Stimulated activated CD8-positive, alpha-beta memory T cell treated with anti-CD3 and anti-CD28 coated beads, Interleukin-12 subunit alpha, Interleukin-12 subunit beta, amount 100 ng/mL, for 24 hours (primary cell): ENCODE data around the gene SIDT2.

ENCODE experiments used
- DNase-seq: peaks from one replicate; pipeline ENCODE4 v3.0.0-alpha.2; 2020; ENCODE audit errors: extremely low read depth

The SIDT2 gene

DNA sequence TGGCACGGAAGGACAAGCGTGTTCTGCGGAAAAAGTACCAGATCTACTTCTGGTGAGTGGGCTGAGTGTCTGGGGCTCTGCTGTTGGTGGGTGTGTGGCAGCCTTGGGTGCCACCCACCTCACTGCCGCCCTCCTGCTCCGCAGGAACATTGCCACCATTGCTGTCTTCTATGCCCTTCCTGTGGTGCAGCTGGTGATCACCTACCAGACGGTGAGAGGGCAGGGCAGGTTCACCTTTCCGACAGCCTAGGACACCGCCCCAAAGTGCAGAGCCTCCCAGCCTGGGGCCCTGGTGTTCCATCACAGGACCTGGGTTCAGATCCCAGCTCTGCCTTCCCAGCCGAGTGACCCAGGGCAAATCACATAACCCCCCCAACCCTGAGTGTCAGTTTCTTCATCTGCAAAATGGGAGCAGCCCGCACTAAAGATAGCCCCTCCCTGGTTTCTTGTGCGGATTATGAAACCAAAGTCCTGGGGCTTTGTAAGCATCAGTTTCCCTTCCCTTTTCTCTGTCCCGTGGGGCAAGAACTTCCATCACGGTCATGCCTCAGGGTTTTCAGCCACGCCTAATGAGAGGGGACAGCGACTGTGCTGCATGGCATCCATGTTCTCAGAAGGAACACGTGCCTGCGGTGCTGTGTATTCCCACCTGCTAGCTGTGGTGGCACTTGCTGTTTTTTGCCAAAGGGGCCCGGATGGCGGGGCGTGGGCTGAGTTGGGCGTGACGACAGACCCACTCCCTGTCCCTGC, 10.8 kb downstream of the SIDT2 start:
- no peak for DNase-seq

DNA sequence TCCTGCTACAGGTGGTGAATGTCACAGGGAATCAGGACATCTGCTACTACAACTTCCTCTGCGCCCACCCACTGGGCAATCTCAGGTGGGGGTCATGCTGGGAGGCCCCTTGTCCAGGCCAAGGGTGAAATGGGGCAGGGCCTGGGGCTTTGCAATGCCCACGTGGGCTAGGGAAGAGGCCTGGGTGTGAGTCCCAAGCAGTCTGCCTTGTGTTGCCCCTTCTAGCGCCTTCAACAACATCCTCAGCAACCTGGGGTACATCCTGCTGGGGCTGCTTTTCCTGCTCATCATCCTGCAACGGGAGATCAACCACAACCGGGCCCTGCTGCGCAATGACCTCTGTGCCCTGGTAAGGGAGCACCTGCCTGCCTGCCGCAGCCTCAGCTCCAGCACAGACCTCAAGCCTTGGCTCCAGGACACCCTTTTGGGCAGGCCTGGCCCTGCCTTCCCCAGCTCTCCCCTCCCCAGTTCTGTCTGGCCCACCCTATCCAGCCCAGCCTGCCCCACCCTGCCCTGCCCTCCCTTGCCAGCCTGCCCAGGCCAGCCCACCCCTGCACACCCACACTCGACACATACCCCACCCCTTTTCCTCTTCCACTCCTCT, 11.5 kb downstream of the SIDT2 start:
- DNase-seq = no peak

DNA sequence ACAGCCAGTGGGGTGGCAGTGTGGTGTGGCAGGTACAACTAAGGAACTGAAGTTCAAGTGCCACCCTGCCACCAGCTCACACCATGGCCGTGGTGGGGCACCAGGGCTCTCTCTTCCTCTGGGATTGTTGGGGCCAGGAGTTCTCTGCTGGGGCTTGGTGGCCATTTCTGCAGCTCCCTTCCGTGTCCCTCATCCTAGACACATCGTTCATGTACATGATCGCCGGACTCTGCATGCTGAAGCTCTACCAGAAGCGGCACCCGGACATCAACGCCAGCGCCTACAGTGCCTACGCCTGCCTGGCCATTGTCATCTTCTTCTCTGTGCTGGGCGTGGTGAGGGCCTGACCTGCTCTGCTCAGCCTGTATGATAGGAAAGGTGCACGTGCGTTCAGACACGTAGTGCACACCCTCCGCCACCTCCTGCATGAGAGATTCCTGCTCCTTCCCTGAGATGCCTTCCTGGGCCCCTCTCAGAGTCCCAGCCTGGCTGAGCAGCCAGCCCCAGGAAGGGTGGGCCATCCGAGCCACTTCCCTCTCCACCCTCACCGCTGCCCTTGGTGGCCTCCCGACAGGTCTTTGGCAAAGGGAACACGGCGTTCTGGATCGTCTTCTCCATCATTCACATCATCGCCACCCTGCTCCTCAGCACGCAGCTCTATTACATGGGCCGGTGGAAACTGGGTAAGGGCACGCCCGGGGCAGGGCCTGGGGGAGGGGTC, 13.3 kb downstream of the SIDT2 start:
- DNase-seq = no peak

DNA sequence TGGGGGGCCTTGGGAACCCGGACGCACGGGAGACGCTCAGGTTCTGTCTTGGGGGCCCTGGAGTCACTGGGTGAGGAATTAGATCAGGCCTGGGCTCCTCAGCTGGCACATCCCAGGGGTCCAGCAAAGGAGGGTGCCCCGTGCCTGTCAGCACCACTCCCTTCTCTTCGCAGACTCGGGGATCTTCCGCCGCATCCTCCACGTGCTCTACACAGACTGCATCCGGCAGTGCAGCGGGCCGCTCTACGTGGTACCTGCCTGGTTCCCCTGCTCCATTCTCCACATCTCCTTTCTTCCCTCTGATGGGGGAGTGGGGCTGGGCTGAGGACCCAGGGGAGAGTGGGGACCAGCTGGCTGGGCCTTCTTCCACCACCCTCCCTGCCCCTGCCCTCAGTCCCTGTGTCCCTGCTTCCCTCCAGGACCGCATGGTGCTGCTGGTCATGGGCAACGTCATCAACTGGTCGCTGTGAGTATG, 13.9 kb downstream of the SIDT2 start:
- no peak for DNase-seq

DNA sequence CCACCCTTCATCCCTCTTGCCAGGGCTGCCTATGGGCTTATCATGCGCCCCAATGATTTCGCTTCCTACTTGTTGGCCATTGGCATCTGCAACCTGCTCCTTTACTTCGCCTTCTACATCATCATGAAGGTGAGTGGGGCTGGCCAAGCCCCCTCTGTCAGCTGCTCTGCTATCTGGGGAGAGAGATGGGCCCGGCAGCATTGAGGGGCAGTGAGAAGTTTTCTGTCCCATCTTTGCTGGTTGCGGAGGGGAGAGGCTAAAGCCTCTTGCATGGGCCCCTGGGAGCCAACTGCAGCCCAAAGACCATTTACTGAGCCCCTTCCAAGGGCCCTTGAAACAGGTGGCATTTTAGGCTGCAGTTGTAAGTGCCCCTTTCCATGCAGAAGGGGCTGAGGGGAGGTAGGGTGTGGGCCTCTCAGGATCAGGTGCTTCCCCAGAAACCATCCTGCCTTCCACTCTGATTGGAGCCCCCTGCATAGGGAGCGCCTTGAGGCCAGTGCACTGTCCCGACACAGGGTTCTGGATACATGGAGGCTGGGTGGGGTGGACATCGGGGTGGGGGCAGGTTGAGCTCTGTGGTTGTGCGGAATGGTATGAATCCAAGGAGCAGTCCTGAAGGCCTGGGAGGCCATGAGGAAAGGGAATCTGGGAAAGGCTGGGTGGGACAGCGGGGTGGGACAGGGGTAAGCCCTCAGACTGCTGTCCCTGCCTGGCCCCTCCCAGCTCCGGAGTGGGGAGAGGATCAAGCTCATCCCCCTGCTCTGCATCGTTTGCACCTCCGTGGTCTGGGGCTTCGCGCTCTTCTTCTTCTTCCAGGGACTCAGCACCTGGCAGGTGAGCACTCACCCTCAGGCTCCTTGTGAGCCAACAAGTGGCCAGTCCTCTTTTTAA, 14.8 kb downstream of the SIDT2 start:
- DNase-seq = no peak

DNA sequence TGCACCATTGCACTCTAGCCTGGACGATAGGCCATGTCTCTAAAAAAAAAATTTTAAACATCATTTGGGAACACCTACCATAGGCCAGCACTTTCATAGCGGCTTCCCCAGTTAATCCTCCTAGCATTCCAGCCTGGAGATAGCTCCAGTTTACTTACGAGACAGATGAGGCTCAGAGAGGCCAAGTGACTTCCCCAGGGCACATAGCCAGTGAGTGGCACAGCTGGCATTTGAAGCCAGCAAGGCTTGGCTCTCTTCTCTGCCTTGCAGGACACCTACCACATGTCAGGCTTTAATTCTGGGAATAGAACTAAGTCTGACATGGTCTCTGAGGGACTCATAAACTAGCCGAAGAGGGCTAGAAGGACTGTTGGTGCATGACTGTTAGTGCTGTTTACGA, 15.7 kb downstream of the SIDT2 start:
- DNase-seq = no peak

DNA sequence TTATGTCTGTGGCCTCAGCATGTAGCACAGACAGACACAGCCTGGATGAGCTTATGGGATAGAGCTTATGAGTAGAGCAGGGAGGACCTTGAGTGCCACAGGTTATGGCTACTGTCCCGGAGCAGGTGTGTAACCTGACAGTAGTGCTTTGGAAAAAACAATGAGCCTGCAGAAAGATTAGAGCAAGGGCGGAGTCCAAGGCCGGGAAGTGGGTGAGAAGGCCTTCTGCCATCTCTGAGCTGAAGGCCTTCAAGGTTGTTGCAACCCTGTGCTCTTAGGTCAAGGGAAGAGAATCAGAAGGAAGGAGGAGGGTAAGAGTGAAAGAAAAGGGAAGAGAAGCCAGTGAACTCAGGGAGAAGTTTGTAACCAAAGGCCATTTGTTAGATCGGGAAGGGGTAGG, 16.7 kb downstream of the SIDT2 start:
- no peak for DNase-seq

DNA sequence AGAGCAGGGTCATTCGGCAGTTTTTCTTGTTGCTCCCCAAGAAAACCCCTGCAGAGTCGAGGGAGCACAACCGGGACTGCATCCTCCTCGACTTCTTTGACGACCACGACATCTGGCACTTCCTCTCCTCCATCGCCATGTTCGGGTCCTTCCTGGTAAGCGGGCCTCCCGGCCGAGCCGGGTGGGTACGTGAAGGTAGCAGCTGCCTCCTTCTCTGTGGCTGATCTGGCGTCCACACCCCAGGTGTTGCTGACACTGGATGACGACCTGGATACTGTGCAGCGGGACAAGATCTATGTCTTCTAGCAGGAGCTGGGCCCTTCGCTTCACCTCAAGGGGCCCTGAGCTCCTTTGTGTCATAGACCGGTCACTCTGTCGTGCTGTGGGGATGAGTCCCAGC, 17.2 kb downstream of the SIDT2 start:
- DNase-seq = no peak

DNA sequence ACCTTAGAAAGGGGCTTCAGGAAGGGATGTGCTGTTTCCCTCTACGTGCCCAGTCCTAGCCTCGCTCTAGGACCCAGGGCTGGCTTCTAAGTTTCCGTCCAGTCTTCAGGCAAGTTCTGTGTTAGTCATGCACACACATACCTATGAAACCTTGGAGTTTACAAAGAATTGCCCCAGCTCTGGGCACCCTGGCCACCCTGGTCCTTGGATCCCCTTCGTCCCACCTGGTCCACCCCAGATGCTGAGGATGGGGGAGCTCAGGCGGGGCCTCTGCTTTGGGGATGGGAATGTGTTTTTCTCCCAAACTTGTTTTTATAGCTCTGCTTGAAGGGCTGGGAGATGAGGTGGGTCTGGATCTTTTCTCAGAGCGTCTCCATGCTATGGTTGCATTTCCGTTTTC, 18.5 kb downstream of the SIDT2 start:
- no peak for DNase-seq

DNA sequence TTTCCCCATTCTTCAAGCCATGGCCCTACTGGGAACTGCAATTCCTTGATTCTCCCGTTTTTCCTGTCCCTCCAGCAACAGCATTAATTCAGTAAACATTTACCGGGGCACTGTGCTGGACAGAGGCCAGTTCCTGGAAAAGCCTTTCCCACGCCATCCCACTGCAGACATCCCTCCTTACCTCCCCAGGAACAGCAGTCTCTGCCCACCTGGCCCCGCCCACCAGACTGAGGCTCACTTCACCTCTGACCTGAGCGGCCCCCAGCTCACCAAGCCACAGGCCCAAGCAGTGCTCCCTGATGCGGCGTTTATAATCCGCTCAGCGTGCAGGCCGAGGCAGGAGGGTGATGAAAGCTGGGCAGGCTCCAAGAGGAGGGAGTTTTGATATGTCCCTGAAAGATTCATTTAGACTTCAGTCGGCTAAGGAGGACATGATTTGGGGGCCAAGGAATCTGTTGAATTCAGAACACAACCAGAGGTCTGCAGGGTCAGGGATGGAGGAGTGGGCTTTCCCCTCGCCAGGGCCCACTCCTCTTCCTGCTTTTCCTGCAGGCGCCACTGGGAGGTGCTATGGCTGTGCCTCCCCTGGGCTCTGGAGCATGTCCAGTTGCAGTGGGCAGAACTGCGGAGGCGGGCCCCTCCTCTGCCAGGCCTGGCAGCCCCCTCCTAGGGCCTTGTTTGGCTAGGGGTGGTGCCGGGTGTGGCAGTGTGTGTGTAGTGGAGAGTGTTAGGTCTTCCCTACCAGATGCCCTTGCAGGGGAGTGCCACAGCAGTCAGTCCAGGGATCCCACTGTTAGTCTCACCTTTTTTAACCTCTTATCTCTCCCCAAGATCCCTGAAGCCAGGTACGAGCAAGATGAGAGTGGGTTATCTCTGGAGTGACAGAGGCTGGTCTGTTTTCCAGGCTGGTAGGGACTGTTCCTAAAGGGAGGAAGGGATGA, 19.2 kb downstream of the SIDT2 start:
- no peak for DNase-seq

DNA sequence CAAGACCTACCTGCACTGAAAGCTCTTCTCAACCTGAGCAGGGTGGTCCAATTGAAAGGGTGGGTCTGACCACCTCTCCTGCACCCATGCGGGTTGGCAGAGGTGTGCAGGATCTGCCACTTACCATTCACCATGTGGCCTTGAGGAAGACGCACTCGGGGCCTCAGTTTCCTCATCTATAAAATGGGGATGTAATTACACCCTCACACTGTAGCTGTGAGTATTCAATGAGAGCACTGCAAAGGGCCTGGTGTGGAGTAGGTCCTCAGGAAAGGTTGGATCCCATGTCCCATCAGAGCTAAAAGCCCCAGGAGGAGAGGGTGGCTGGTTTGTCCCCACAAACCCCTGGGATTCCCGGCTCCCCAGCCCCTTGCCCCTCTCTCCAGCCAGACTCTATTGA, 20.1 kb downstream of the SIDT2 start:
- no peak for DNase-seq

DNA sequence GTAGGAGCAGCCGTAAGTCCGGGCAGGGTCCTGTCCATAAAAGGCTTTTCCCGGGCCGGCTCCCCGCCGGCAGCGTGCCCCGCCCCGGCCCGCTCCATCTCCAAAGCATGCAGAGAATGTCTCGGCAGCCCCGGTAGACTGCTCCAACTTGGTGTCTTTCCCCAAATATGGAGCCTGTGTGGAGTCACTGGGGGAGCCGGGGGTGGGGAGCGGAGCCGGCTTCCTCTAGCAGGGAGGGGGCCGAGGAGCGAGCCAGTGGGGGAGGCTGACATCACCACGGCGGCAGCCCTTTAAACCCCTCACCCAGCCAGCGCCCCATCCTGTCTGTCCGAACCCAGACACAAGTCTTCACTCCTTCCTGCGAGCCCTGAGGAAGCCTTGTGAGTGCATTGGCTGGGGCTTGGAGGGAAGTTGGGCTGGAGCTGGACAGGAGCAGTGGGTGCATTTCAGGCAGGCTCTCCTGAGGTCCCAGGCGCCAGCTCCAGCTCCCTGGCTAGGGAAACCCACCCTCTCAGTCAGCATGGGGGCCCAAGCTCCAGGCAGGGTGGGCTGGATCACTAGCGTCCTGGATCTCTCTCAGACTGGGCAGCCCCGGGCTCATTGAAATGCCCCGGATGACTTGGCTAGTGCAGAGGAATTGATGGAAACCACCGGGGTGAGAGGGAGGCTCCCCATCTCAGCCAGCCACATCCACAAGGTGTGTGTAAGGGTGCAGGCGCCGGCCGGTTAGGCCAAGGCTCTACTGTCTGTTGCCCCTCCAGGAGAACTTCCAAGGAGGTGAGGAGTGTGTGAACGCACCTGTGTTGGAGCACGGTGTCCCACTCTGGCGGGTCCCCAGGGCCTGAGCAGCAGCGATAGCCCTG, 20.7 kb downstream of the SIDT2 start, which contains the start of gene TAGLN:
TSS of gene TAGLN (plus strand) at position 318 of the 863 bp plus-strand sequence. CDS start 3,644 bp downstream, outside the sequence.
- no peak for DNase-seq

DNA sequence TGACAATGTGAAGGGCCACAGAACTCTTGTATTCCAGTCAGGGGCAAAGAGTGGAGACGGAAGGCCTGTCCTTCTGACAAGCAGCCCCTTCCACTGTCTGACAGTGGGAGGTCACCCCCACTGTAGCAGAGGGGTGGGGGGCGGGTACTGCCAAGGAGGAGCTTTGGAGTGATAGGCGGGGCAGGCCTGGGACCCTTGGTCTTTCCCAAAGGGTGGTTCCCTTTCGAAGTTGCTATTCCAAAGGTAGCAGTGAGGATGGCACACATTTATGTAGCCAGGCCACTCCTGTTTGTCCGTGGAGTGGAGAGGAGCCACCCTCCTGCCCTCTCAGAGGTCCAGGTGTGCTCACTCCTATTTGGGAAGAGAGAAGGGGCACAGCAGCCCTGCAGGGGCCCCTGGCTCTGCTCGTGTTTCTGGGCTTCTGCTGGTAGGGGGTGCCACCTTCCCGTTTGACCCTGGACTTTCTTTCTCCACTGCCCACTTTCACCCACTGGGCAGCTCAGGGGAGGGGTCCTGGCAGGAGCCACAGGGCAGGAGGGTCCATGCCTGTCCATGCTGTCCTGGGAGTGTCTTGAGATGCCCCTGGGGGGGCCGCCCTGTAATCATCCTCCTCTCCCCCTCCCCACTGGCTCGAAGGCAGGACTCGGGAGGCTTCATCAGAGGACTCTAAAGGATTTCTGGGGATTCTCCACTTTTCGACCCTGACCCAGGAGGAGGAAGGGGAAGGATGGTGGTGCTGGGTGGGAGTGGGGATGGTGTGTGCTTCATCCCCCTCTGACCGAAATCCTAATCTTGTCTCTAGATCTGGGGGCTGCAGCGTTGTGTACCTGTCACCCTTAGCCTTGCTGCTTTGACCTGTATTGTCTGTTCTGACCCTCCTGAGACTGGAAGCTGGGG, 21.6 kb downstream of the SIDT2 start:
- DNase-seq = no peak

DNA sequence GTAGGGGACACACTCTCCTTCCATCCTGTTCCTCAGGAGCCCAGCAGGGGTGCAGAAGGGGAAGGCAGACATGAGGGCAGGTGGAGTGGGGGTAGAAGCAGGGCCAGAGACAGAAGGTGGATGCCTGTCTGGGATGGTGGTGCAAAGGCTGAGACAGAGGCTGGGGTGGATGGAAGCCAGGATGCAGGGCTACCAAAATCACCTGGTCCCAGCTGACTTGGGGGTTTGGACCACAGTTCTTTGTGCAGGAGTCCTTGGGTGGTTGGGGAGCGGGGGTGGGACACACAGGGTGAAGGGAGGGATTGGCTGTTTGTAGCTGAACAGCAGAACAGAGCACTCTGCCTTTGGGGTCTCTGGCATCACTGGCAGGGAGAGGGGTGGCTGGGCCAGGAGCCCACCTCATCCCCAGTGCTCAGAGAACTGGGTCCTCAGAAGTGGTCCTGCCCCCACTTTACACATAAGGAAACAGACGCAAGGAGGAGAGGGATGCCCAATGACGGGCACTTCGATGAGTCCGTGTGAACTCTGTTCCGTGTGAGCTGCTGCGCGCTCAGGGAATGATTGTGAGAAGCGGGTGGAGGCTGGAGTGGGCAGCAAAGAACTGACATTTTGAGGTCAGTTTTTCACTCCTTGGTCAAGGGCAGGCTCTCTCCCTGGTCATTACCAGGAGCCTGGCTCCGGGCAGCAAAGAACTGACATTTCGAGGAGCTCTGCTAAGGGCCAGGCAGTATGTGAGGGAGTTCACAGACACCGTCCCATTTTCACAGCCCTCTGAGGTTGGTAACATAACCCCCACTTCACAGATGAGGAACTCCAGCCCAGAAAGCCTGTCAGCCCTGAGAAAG, 22.5 kb downstream of the SIDT2 start:
- DNase-seq = no peak

DNA sequence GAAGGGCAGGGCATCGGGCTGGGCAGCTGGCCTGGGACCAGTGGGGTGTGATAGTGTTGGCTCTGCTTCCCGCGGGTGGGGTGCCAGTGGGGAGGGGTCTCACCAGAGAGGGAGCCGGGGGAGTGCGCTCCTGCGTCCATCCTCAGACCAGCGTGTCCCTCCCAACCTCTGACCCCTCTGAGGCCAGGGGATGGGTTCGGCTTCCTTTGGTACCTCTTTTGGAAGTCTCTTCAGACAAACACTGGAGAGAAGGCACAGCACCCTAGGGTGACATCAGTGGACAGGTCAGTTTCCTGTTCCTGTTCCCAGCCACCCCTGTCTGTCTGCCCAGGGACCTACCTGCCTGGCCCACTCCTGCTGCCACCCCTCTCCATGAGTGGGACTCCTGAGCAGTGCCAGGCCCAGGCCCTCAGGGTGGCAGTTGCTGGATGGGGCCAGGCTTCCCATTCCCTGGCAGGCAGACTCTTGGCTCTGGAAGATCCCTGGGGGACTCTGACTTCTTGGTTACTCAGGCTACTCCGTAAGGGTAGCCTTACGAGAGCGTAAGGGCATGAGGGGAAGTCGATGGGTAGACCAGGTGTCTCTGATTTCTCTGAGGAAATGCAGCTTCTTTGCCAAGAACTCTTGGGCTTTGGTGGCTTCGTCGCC, 23.2 kb downstream of the SIDT2 start:
- DNase-seq = no peak

DNA sequence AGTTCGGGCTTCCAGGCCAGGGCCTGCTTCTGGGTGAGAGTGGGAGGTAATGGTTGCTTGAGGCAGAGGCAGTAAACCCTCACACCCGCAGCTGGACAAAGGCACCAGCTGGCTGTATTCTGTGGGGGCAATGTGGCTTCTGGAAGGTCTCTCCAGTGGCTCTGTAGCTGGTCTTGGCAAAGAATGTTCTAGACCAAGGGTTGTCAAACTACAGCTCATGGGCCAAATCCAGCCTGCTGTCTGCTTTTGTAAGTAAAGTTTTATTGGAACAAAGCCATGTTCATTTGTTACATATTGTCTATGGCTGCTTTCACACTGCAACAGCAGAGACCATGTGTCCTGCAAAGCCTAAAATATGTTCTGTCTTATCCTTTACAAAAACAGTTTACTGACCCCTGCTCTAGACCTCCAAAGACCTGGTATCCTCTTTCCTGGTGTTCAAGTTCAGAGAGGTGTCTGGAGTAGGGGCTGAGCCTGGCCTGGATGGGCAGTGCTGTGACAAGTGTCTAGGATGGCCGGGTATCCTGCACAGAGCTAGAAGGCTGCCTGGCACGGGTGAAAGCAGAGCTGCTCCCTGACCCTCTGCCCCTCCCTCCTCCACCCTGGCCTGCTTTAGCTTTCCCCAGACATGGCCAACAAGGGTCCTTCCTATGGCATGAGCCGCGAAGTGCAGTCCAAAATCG, 24.0 kb downstream of the SIDT2 start:
- no peak for DNase-seq

DNA sequence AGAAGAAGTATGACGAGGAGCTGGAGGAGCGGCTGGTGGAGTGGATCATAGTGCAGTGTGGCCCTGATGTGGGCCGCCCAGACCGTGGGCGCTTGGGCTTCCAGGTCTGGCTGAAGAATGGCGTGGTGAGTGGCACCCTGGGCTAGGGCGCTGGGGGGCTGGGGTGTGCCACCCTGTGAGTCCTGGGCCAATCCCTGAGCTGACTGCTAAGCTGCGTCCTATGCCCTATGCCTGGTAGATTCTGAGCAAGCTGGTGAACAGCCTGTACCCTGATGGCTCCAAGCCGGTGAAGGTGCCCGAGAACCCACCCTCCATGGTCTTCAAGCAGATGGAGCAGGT, 24.5 kb downstream of the SIDT2 start:
- DNase-seq = no peak
